MM.1S (cell line): Measurements from ENCODE around the gene INSR.

ENCODE experiments used
- CTCF ChIP-seq: fragments of 300-600 bp; sonication (generic); IDR thresholded peaks from 2 replicates; pipeline ENCODE4 v1.5.1; 2016; ENCODE audit warnings: antibody characterized with exemption, low read length, mixed read lengths
- EZH2 ChIP-seq: fragments of 300-600 bp; sonication (generic); optimal IDR thresholded peaks from 2 replicates; pipeline ENCODE3; 2017; ENCODE audit warnings: low read depth, mild to moderate bottlenecking, antibody characterized with exemption, low read length, mixed read lengths
- EZH2phosphoT487 ChIP-seq: fragments of 300-600 bp; sonication (generic); IDR thresholded peaks from 2 replicates; pipeline ENCODE4 v1.6.1; 2018; ENCODE audit warnings: antibody characterized with exemption, low read length

GRCh38 chr19:7106711-7107657 lies 187.2 kb downstream of the INSR start:
- TF ChIP-seq CTCF (no peak), EZH2 (no peak), EZH2phosphoT487 (no peak)
